Measurements from ENCODE around the gene SLC5A12.

SLC5A12 gene, protein sequence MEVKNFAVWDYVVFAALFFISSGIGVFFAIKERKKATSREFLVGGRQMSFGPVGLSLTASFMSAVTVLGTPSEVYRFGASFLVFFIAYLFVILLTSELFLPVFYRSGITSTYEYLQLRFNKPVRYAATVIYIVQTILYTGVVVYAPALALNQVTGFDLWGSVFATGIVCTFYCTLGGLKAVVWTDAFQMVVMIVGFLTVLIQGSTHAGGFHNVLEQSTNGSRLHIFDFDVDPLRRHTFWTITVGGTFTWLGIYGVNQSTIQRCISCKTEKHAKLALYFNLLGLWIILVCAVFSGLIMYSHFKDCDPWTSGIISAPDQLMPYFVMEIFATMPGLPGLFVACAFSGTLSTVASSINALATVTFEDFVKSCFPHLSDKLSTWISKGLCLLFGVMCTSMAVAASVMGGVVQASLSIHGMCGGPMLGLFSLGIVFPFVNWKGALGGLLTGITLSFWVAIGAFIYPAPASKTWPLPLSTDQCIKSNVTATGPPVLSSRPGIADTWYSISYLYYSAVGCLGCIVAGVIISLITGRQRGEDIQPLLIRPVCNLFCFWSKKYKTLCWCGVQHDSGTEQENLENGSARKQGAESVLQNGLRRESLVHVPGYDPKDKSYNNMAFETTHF

DNA sequence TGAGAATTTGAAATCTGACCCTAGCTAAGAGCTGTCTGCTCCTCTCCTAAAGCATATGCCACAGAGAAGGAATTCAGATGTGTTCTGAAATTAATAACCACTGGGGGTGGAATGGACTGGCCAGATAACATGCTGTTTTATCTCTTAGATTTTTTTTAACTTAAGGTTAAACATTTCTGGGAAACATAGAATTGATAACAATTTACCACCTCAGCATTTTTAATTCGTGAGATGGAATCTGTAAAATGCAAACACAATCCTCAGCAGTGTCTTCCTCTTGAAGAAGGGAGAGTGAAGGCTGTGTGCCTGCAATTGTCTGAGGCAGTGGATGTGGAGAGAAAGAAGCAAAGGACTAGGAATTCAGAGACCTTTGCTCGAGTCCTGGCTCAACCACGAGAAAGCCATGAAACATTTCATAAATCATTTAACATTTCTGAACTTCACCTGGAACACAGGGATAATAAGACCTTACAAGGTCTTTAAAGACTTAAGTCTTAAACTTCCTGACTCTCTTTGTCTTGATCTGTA lies at the start of gene SLC5A12:
TSS of gene SLC5A12 (minus strand) at position 113 of the 528 bp plus-strand sequence. CDS start 346 bp downstream, outside the sequence.
- no peak for DNase-seq
- in situ Hi-C loops (cut with HindIII; ENCODE audit: low pct_ligation_motif_present, low pct_unique_long_range_greater_than_20kb, low sequenced_read_pairs) = no loop called here

DNA sequence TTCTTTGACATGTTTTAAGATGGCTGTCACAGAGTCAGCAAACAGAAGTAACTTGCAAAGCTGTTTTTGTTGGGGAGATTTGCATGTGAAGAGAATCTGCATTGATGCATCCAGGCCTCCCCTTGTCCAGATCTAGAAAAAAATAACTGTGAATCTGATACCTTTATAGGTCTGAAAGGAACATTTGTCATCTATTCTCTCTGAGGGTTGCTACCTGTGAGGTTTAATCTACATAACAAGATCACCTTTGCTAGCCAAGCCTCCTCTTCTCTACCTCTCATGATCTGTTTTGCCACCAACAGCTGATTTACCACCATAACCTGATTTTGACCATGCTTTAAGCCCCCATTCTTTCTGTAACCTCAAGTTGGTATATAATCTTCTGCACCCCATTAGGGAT lies 47.2 kb upstream of the SLC5A12 start:
- no peak for DNase-seq
- in situ Hi-C loops (cut with HindIII; ENCODE audit: low pct_ligation_motif_present, low pct_unique_long_range_greater_than_20kb, low sequenced_read_pairs) = no loop called here

DNA sequence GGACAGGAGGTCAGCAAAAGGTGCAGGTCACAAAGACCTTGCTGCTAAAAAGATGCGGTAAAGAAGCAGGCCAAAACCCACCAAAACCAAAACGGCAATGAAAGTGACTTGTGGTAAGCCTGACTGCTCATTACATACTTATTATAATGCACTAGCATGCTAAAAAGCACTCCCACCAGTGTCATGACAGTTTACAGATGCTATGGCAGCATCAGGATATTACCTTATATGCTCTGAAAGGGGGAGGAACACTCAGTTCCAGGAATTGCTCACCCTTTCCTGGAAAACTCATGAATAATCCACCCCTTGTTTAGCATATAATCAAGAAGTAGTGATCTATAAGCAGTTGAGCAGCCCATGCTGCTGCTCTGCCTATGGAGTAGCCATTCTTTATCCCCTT lies 45.2 kb upstream of the SLC5A12 start:
- in situ Hi-C loops (cut with HindIII; ENCODE audit: low pct_ligation_motif_present, low pct_unique_long_range_greater_than_20kb, low sequenced_read_pairs) = no loop called here
- DNase-seq = no peak

DNA sequence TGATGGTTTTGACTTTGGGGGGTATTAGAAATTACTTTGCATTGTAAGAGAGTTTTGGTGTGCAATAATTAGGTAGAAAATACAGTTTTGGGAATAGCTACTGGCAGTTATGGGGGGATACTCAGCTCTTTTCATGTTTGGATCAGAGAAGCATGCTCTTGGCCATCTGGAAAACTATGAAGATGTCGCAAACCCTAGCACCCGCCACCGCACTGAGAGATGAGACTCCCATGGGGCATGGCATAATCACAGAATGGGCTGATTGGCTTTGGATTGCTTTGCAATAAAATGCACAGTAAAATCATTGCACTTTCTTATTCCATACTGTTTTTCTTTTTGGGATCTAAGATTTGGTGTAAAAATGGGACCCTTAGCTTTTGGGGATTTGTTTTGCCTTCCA lies 43.5 kb upstream of the SLC5A12 start:
- DNase-seq = no peak
- in situ Hi-C loops (cut with HindIII; ENCODE audit: low pct_ligation_motif_present, low pct_unique_long_range_greater_than_20kb, low sequenced_read_pairs) = no loop called here

DNA sequence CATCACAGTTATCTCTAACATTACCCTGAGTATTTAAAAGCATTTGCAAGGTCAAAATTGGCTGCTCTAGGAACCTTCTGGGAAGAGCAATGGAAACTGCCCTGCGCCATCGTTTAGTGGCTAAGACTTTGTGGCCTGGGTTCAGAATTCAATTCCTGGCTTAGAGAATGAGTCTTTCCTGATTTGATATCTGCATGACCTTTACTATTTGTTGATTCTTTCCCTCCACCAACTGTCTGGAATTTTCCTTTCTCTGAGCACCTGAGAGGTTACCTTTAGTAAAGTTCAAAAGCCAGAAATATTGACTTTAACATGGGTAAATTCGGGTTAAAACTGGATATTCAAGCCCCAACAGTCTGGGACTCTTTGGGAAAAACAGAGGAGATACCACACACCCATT lies 43.0 kb upstream of the SLC5A12 start:
- no peak for DNase-seq
- in situ Hi-C loops (cut with HindIII; ENCODE audit: low pct_ligation_motif_present, low pct_unique_long_range_greater_than_20kb, low sequenced_read_pairs) = no loop called here

DNA sequence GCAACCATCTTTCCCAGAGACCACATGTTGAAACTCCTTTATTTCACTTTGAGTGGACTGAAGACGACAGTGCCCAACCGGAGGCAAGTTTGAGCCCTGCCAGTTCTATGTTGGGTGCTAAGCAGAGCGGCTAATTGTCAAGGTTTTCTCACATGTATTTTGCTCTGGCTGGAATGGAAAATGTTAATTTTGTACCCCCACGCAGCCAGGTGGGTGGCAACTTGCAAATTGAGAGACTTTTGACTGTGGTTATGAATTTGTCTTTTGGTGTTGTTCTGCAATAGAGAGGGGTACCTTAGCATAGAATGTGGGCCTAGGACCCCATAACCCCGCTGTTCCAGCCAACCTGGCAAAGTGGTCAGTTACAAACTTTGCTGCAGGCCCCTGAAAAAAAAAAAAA lies 42.5 kb upstream of the SLC5A12 start:
- DNase-seq = no peak
- in situ Hi-C loops (cut with HindIII; ENCODE audit: low pct_ligation_motif_present, low pct_unique_long_range_greater_than_20kb, low sequenced_read_pairs) = no loop called here

DNA sequence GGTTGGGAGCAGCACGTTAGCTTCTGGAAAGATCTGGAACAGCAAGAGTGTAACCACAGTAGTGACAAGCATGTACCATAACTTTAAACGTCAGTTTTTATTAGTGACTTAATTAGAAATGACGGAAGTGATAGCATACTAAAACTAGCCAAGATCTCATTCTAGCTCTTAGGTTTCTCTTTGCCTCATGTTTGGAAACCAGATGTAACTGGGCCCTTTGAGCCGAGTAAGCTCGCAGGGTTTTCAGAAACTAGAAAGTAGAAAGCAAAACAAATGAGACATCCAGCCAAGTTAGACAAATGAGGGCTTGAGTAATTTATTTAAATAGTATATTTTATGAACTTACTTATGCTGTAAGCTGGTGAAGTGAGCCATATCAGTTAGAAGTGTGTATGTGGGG lies 40.2 kb upstream of the SLC5A12 start:
- in situ Hi-C loops (cut with HindIII; ENCODE audit: low pct_ligation_motif_present, low pct_unique_long_range_greater_than_20kb, low sequenced_read_pairs) = no loop called here
- no peak for DNase-seq

DNA sequence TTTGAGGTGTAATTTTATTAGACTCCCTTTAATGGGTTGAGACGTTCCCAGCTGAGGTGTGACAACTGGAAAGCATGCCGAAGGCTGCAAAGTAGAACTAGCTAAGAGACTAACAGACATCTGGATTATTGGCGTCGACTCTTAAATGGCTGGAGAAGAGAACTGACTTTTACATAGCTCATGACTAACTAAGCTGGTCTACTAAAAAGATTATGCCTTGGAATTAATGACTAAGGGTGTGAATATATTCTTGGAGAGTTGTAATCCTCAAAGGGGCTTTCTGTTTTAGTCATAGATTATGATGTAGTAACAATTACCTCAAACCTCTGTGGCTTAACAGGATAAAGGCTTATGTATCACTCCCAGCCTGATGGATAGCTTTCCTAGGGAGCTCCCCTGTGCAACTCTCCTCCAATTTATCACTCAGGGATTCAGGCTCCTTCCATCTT lies 39.5 kb upstream of the SLC5A12 start:
- DNase-seq = no peak
- in situ Hi-C loops (cut with HindIII; ENCODE audit: low pct_ligation_motif_present, low pct_unique_long_range_greater_than_20kb, low sequenced_read_pairs) = no loop called here

DNA sequence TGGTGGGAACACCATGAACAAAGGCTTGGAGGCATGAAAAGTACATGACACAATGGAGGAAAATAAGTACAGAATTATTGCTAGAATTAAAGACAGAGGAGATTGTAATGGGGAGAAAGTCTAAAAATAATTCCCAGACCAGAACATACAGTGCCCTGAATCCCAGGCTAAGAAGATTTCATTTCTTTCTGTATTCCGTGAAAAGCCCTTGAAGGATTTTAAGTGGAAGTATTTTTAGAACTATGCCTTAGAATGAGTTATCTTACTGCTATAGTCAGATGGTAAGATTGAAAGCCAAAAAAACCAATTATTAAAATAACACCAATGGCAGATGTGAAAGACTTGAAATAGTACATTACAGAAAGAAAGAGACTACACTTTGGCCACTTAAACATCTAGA lies 36.1 kb upstream of the SLC5A12 start:
- in situ Hi-C loops (cut with HindIII; ENCODE audit: low pct_ligation_motif_present, low pct_unique_long_range_greater_than_20kb, low sequenced_read_pairs) = no loop called here
- DNase-seq = no peak

DNA sequence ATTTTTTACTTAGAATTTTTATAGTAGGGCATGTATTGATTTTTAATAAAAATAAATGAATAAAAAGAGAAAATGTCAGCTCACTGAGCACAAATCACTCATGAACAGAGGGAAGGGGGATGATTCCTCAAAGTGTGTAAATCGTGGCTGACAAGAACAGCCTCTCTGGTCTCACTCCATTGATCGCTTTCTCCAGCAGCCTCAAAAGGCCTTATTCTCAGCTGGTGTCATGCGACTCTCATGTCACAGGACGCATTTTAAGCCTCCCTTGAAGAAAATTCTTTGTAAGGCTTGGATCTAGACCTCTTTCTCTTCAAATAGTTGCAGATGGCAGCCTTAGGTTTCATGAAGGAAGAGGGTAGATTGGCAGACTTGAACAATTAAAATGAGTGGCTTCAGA lies 33.9 kb upstream of the SLC5A12 start:
- in situ Hi-C loops (cut with HindIII; ENCODE audit: low pct_ligation_motif_present, low pct_unique_long_range_greater_than_20kb, low sequenced_read_pairs) = no loop called here
- DNase-seq = no peak

DNA sequence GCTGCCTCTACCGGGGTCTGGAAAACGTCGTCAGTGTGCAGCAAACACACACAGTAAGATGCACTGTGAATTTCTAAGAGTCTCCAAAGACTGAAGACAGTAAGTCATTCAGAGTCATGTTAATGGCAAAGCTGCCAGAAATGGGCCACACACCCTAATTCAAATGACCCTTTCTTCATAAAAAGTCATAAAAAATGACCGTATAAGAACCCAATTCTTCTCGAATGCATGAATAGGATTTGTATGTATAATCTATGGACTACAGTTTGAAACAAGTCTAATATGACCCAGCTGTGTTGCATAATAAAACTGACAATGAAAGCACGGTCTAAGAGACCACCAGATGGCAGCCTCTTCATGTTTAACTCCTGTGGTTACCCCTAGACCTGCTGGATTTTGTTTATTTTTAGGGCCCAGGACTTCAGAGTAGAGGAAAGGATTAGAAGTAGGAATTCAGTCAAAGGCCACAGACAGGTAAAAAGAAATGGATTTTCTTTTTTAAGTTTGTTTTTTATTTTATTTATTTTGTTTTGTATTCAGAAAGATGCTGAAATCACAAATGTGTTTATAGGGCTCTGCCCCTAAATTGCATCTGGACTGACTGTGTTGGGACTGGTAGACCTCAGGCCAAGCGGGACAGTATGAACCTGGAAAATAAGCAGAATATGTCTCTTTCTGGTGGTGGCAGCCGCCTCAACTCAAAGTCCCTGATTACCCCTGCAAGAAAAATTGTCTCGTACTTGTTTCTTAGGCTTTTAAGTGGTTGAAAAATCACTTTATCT lies 32.1 kb upstream of the SLC5A12 start:
- in situ Hi-C loops (cut with HindIII; ENCODE audit: low pct_ligation_motif_present, low pct_unique_long_range_greater_than_20kb, low sequenced_read_pairs) = no loop called here
- peak; percentile 39 for DNase-seq

DNA sequence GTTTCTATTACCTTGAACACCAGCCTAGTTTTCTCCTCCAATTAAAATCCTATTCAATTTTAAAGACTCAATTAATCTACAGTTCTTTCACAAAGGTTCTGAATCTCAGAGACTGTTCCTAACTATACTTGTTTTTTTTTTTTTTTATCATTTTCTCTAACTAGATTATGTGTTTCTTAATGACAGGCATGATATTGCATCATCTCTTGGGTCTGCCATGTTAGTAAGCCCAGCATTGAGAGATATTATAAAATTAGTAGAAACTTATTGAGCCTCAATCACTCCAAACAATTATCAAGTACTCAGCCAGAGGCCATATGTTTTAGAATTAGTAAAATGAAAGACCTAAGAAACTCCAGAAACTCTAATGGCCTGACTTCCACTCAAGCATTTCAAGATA lies 28.1 kb upstream of the SLC5A12 start:
- in situ Hi-C loops (cut with HindIII; ENCODE audit: low pct_ligation_motif_present, low pct_unique_long_range_greater_than_20kb, low sequenced_read_pairs) = no loop called here
- no peak for DNase-seq

DNA sequence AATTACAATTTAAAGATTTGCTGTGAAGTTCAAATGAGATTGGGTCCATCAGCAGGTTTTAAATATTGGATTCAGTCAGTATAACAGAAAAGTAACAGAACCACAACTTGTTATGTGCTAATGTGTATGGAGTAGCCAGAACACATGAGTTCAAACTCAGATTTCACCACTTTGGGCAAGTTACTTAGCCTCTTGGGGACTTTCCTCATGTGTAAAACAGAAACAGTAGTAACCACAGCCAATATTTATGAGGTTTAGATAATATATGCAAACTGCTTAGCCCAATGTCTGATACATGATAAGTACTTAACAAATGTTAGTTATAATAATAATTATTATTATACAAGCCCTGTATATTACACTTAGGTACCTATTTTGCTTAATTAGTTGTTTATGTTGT lies 21.8 kb upstream of the SLC5A12 start:
- no peak for DNase-seq
- in situ Hi-C loops (cut with HindIII; ENCODE audit: low pct_ligation_motif_present, low pct_unique_long_range_greater_than_20kb, low sequenced_read_pairs) = no loop called here

DNA sequence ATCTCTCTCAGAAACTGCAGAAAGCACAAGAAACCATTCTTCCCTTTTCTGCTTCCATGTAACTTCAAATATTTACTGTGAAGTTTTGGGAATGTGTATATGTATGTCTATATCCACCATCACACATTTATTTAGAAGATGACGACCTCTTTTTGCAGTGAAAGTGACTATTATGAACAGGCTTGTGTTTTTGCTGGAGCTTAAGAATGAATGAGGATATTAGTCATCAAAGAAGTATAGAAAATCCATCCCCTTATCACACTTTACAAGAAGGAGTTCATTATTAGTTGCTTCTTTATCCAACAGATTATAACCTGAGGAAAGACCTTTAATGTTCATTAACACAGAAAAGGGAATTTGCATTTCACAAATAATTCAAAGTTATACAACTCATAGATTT lies 21.1 kb upstream of the SLC5A12 start:
- in situ Hi-C loops (cut with HindIII; ENCODE audit: low pct_ligation_motif_present, low pct_unique_long_range_greater_than_20kb, low sequenced_read_pairs) = no loop called here
- no peak for DNase-seq

DNA sequence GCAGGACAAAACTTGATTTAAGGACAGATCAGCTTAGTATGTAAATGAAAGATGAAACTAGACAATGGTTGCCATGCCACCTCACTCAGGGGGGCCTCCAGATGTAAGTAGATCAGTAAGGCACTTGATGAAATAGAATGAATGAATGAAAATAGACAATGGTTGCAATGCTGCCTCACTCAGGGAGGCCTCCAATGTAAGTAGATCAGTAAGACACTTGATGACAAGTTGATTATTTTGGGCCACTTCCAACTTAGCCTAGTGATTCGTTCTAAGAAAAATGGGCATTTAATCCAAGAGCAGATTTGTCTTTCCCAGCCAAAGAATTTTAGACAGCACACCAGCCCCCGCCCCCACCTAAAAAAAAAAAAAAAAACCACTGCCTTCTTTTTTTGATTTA lies 19.2 kb upstream of the SLC5A12 start:
- in situ Hi-C loops (cut with HindIII; ENCODE audit: low pct_ligation_motif_present, low pct_unique_long_range_greater_than_20kb, low sequenced_read_pairs) = no loop called here
- DNase-seq = no peak

DNA sequence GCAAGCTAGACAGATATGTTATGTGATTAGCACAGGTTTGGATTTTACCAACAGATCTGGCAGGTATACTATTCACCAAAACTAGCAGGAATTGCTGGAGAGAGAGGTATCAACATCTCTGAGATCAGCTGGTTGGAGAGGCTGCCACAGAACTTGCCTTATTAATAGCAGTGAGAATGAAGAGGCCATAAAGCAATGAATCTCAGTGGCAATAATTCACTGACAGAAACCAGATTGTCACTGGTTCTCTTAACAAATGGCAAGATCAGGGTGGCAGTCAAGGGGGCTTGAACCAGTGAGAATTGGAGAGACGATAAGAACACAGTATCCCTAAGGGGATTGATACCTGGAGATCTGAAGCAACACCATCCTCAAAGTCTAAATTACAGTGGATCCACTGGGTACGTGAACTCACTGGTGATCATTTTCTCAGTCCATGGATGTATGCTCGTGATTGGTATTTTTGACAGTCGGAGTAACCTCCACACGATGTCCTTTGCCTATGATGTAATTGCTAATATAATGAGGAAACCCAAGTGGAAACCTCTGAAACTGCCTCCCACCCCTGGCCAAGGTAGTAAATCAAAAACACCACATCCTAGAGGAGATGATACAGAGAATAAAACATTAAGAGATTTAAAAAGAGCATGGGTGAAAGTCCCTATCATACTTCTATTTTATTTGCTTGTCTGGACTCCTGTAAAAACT lies 17.7 kb upstream of the SLC5A12 start:
- in situ Hi-C loops (cut with HindIII; ENCODE audit: low pct_ligation_motif_present, low pct_unique_long_range_greater_than_20kb, low sequenced_read_pairs) = no loop called here
- DNase-seq = no peak

DNA sequence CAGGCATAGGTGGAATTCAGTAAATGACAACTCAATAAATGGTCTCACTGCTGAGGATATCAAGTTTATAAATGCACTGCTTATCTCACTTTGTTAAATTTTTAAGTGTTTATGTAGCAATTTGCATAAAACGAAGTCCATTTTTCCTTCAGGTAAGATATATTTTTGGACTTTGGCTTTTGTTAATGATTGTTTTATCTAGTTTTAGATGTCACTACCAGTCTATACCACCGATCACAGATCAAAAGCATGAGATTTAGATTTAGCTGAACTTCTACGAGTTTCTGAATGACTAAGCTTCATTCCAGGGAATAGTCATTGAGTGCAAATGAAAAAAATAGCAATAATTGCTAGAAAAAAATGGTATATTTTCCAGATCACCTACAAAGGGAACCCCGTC lies 12.8 kb upstream of the SLC5A12 start:
- DNase-seq = no peak
- in situ Hi-C loops (cut with HindIII; ENCODE audit: low pct_ligation_motif_present, low pct_unique_long_range_greater_than_20kb, low sequenced_read_pairs) = no loop called here

DNA sequence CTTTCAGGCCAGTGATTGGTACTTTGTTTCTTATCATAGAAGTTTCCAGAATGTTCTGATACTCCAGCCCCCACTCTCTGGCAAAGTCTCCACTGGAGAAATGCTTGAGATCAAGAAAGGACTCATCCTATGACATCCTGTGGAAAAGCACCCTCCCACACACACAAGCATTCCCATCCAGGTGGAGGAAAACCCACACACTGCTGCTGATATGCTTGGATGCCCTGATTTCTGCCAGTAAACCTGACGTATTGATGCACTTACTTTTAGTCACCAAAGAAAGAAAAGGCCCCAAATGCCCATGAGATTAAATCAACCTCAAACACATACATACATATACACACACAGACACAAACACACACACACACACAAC lies 9.2 kb upstream of the SLC5A12 start:
- in situ Hi-C loops (cut with HindIII; ENCODE audit: low pct_ligation_motif_present, low pct_unique_long_range_greater_than_20kb, low sequenced_read_pairs) = no loop called here
- no peak for DNase-seq
